Neural progenitor cell (in vitro differentiated cells): ENCODE measurements around the gene UTP15. TPM values are rescaled to one million over a fixed set of nuclear protein-coding genes. Genes with fewer than 3 reads are reported as not detected.

Experiments used
- DNase-seq: peaks from one replicate; pipeline ENCODE4 v3.0.0-alpha.2; 2016; ENCODE audit warnings: low spot score
- H2AFZ ChIP-seq: fragments of 200-600 bp; sonication (generic); replicated peaks from 2 replicates; pipeline ENCODE4 v1.6.1; 2016; ENCODE audit warnings: antibody characterized with exemption
- H3F3A ChIP-seq: fragments of 200-600 bp; sonication (generic); 2 replicates; pipeline ENCODE4 v1.6.1; 2016; ENCODE audit warnings: antibody characterized with exemption, low read depth
- H3K27ac ChIP-seq: fragments of 200-600 bp; sonication (generic); 2 replicates; pipeline ENCODE4 v1.5.1; 2016; ENCODE audit warnings: mild to moderate bottlenecking
- H3K27me3 ChIP-seq: fragments of 200-600 bp; sonication (generic); 2 replicates; pipeline ENCODE4 v1.6.1; 2016; ENCODE audit warnings: mild to moderate bottlenecking, moderate library complexity
- H3K36me3 ChIP-seq: fragments of 200-600 bp; sonication (generic); 2 replicates; pipeline ENCODE4 v1.5.1; 2016
- H3K4me1 ChIP-seq: fragments of 200-600 bp; sonication (generic); 2 replicates; pipeline ENCODE4 v1.6.1; 2016; ENCODE audit warnings: mixed run types
- H3K4me2 ChIP-seq: fragments of 200-600 bp; sonication (generic); 2 replicates; pipeline ENCODE4 v1.6.1; 2016
- H3K4me3 ChIP-seq: fragments of 200-600 bp; sonication (generic); 2 replicates; pipeline ENCODE4 v1.5.1; 2016
- H3K79me2 ChIP-seq: fragments of 200-600 bp; sonication (generic); 2 replicates; pipeline ENCODE4 v1.6.1; 2016; ENCODE audit warnings: low read depth
- H3K9ac ChIP-seq: fragments of 200-600 bp; sonication (generic); 2 replicates; pipeline ENCODE4 v1.6.1; 2016
- H3K9me3 ChIP-seq: fragments of 200-600 bp; sonication (generic); 2 replicates; pipeline ENCODE4 v1.5.1; 2016; ENCODE audit warnings: low read depth
- H4K20me1 ChIP-seq: fragments of 200-600 bp; sonication (generic); 2 replicates; pipeline ENCODE4 v1.6.1; 2016; ENCODE audit warnings: low read depth
- H3K27ac Mint-ChIP-seq: 3 replicates; pipeline ENCODE4 v1.8.0; 2021; ENCODE audit warnings: mixed read lengths
- H3K27me3 Mint-ChIP-seq: 2 replicates; pipeline ENCODE4 v1.8.0; 2022; ENCODE audit warnings: low read depth, mild to moderate bottlenecking, inconsistent platforms, moderate library complexity, mixed read lengths; ENCODE audit not compliant: insufficient read depth
- H3K36me3 Mint-ChIP-seq: 3 replicates; pipeline ENCODE4 v1.8.0; 2021; ENCODE audit warnings: mixed read lengths
- H3K4me1 Mint-ChIP-seq: 3 replicates; pipeline ENCODE4 v1.8.0; 2021; ENCODE audit warnings: mixed read lengths
- H3K4me3 Mint-ChIP-seq: 3 replicates; pipeline ENCODE4 v1.8.0; 2021; ENCODE audit warnings: mild to moderate bottlenecking, moderate library complexity, mixed read lengths
- H3K9me3 Mint-ChIP-seq: 3 replicates; pipeline ENCODE4 v1.8.0; 2020; ENCODE audit warnings: mixed read lengths
- EZH2 ChIP-seq: fragments of 200-600 bp; sonication (generic); IDR thresholded peaks from 2 replicates; pipeline ENCODE4 v1.6.1; 2017; ENCODE audit warnings: antibody characterized with exemption, mild to moderate bottlenecking, moderate library complexity
- EZH2phosphoT487 ChIP-seq: fragments of 200-600 bp; sonication (generic); IDR thresholded peaks from 2 replicates; pipeline ENCODE4 v1.6.1; 2017; ENCODE audit warnings: antibody characterized with exemption
- total RNA-seq: library from RNA; depleted of rRNA; stranded (reverse); fragments of >200 nt; gene quantifications from 2 replicates; pipeline ENCODE4 v1.2.3, GENCODE V29; 2015; ENCODE audit warnings: low replicate concordance
- TF ChIP-seq, protein P1 (sequence below): fragments of 200-600 bp; sonication (generic); IDR thresholded peaks from 2 replicates; pipeline ENCODE4 v1.5.1; 2017; ENCODE audit warnings: antibody characterized with exemption, mild to moderate bottlenecking

The UTP15 gene
- total RNA-seq, 1 donor from 2014 or later = 34.4 TPM

- Mint-ChIP-seq H3K4me1 (no peaks in the 10 kb centered on the region), H3K27me3 (peaks cover 2% of the 10 kb centered on the region), H3K9me3 (no peaks in the 10 kb centered on the region), H3K4me3 (no peak overlapping the region), H3K36me3 (no peaks in the 10 kb centered on the region), H3K27ac (no peak overlapping the region)
- no peaks in the 10 kb centered on the region for H3K27me3 ChIP-seq
- H3K27ac ChIP-seq = no peak overlapping the region
- no peak overlapping the region for H3K4me2 ChIP-seq
- TF ChIP-seq, protein P1, sequence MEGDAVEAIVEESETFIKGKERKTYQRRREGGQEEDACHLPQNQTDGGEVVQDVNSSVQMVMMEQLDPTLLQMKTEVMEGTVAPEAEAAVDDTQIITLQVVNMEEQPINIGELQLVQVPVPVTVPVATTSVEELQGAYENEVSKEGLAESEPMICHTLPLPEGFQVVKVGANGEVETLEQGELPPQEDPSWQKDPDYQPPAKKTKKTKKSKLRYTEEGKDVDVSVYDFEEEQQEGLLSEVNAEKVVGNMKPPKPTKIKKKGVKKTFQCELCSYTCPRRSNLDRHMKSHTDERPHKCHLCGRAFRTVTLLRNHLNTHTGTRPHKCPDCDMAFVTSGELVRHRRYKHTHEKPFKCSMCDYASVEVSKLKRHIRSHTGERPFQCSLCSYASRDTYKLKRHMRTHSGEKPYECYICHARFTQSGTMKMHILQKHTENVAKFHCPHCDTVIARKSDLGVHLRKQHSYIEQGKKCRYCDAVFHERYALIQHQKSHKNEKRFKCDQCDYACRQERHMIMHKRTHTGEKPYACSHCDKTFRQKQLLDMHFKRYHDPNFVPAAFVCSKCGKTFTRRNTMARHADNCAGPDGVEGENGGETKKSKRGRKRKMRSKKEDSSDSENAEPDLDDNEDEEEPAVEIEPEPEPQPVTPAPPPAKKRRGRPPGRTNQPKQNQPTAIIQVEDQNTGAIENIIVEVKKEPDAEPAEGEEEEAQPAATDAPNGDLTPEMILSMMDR = peak; percentile 82
- TF ChIP-seq EZH2phosphoT487 (no peak), EZH2 (no peak)
- peak; percentile 81 for DNase-seq
- H3K4me1 ChIP-seq = no peaks in the 10 kb centered on the region
- H3K9me3 ChIP-seq = no peaks in the 10 kb centered on the region
- H3K9ac ChIP-seq = no peak overlapping the region
- H3K4me3 ChIP-seq = no peak overlapping the region
- no peaks in the 10 kb centered on the region for H3K79me2 ChIP-seq
- no peaks in the 10 kb centered on the region for H3F3A ChIP-seq
- H2AFZ ChIP-seq = no peak overlapping the region
- no peaks in the 10 kb centered on the region for H3K36me3 ChIP-seq
- no peaks in the 10 kb centered on the region for H4K20me1 ChIP-seq
These were observed 31.3 kb downstream of the UTP15 start for GRCh38 chr5:73596705-73597328.

DNA sequence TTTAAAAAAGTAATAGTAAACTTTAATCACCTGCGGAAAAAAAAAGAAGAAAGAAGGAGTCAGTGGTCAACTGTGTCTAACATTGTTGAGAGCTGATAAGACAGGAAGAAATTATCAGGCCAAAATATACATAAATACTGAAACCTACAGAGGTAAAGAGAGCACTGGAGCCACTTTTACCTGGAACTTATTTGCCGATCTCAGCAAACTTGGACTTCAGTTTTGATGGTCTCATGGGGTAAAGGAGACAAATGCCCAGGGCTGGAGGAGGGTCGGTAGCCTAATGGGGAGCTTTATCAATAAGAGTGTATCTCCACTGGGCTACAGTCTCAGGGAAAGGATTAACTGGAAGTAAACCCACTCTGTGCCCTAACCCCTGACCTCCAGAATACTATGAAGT is 33.8 kb downstream of the UTP15 start:
- H3K4me1 Mint-ChIP-seq = no peaks in the 10 kb centered on the region
- H3K79me2 ChIP-seq = no peaks in the 10 kb centered on the region
- H3K27me3 Mint-ChIP-seq = peaks cover 2% of the 10 kb centered on the region
- H3K4me2 ChIP-seq = no peak overlapping the region
- no peaks in the 10 kb centered on the region for H3F3A ChIP-seq
- H3K27ac ChIP-seq = no peak overlapping the region
- no peaks in the 10 kb centered on the region for H3K36me3 ChIP-seq
- no peak overlapping the region for H3K9ac ChIP-seq
- no peaks in the 10 kb centered on the region for H3K9me3 Mint-ChIP-seq
- no peak overlapping the region for H3K27ac Mint-ChIP-seq
- no peak overlapping the region for H3K4me3 Mint-ChIP-seq
- no peaks in the 10 kb centered on the region for H3K36me3 Mint-ChIP-seq
- no peaks in the 10 kb centered on the region for H3K9me3 ChIP-seq
- H3K27me3 ChIP-seq = no peaks in the 10 kb centered on the region
- TF ChIP-seq, protein P1 = no peak
- H2AFZ ChIP-seq = no peak overlapping the region
- H3K4me3 ChIP-seq = no peak overlapping the region
- DNase-seq = no peak
- no peaks in the 10 kb centered on the region for H4K20me1 ChIP-seq
- H3K4me1 ChIP-seq = no peaks in the 10 kb centered on the region

GRCh38 chr5:73603998-73604397 is 38.5 kb downstream of the UTP15 start:
- Histone ChIP-seq H3K4me1 (no peaks in the 10 kb centered on the region), H3K36me3 (no peaks in the 10 kb centered on the region), H3F3A (no peaks in the 10 kb centered on the region), H3K79me2 (no peaks in the 10 kb centered on the region), H3K9me3 (no peaks in the 10 kb centered on the region), H3K27ac (no peak overlapping the region), H3K4me2 (no peak overlapping the region), H3K27me3 (no peaks in the 10 kb centered on the region), H3K9ac (no peak overlapping the region), H3K4me3 (no peak overlapping the region), H2AFZ (peak overlapping the region; percentile 34), H4K20me1 (no peaks in the 10 kb centered on the region)
- Mint-ChIP-seq H3K9me3 (no peaks in the 10 kb centered on the region), H3K27ac (no peak overlapping the region), H3K36me3 (no peaks in the 10 kb centered on the region), H3K27me3 (peaks cover 2% of the 10 kb centered on the region), H3K4me1 (no peaks in the 10 kb centered on the region), H3K4me3 (no peak overlapping the region)
- no peak for DNase-seq
- no peak for TF ChIP-seq EZH2phosphoT487
- TF ChIP-seq, protein P1 = no peak
- no peak for TF ChIP-seq EZH2
